HEK293 (cell line): ENCODE measurements around the gene ZSCAN26.

Experiments
- AEBP2 ChIP-seq: fragments of 450-650 bp; formaldehyde crosslinking; IDR thresholded peaks from 2 replicates; pipeline ENCODE4 v1.5.1; 2016; ENCODE audit warnings: missing biosample characterization, missing genetic modification characterization, borderline replicate concordance
- GLIS1 ChIP-seq: fragments of 450-650 bp; formaldehyde crosslinking; IDR thresholded peaks from 2 replicates; pipeline ENCODE4 v1.5.1; 2016; ENCODE audit warnings: missing biosample characterization, missing genetic modification characterization
- HOXA7 ChIP-seq: sonication (generic); formaldehyde crosslinking; IDR thresholded peaks from 2 replicates; pipeline ENCODE4 v1.8.1; 2022; ENCODE audit warnings: missing genetic modification reagents, borderline replicate concordance
- INSM2 ChIP-seq: fragments of 450-650 bp; formaldehyde crosslinking; IDR thresholded peaks from 2 replicates; pipeline ENCODE4 v1.5.1; 2016; ENCODE audit warnings: missing biosample characterization, missing genetic modification characterization
- PRDM2 ChIP-seq: fragments of 450-650 bp; formaldehyde crosslinking; IDR thresholded peaks from 2 replicates; pipeline ENCODE4 v1.5.1; 2016; ENCODE audit warnings: missing biosample characterization, missing genetic modification characterization, borderline replicate concordance
- YY1 ChIP-seq: fragments of 450-650 bp; formaldehyde crosslinking; IDR thresholded peaks from 2 replicates; pipeline ENCODE4 v1.5.1; 2018; ENCODE audit warnings: missing biosample characterization, missing genetic modification characterization
- ZFHX2 ChIP-seq: fragments of 450-650 bp; formaldehyde crosslinking; conservative IDR thresholded peaks from 2 replicates; pipeline ENCODE4 v1.5.1; 2016; ENCODE audit warnings: missing biosample characterization, missing genetic modification characterization
- ZNF146 ChIP-seq: fragments of 450-650 bp; formaldehyde crosslinking; IDR thresholded peaks from 2 replicates; pipeline ENCODE4 v1.5.1; 2016; ENCODE audit warnings: missing biosample characterization, missing genetic modification characterization
- ZNF18 ChIP-seq: fragments of 450-650 bp; formaldehyde crosslinking; IDR thresholded peaks from 2 replicates; pipeline ENCODE4 v1.5.1; 2016; ENCODE audit warnings: missing biosample characterization, missing genetic modification characterization
- ZNF488 ChIP-seq: fragments of 450-650 bp; formaldehyde crosslinking; IDR thresholded peaks from 2 replicates; pipeline ENCODE4 v1.5.1; 2016; ENCODE audit warnings: missing biosample characterization, missing genetic modification characterization
- ZNF510 ChIP-seq: fragments of 450-650 bp; formaldehyde crosslinking; IDR thresholded peaks from 2 replicates; pipeline ENCODE4 v1.5.1; 2018; ENCODE audit warnings: mild to moderate bottlenecking, missing genetic modification characterization, missing biosample characterization; ENCODE audit not compliant: insufficient replicate concordance
- ZNF514 ChIP-seq: fragments of 450-650 bp; formaldehyde crosslinking; IDR thresholded peaks from 2 replicates; pipeline ENCODE4 v1.5.1; 2016; ENCODE audit warnings: missing biosample characterization, missing genetic modification characterization
- ZNF549 ChIP-seq: fragments of 450-650 bp; IDR thresholded peaks from 2 replicates; pipeline ENCODE4 v1.5.1; 2018; ENCODE audit warnings: missing biosample characterization, missing genetic modification characterization, mild to moderate bottlenecking, inconsistent platforms, moderate library complexity
- ZNF623 ChIP-seq: fragments of 450-650 bp; formaldehyde crosslinking; IDR thresholded peaks from 2 replicates; pipeline ENCODE4 v1.5.1; 2016; ENCODE audit warnings: missing biosample characterization, missing genetic modification characterization
- ZNF629 ChIP-seq: fragments of 450-650 bp; formaldehyde crosslinking; IDR thresholded peaks from 2 replicates; pipeline ENCODE4 v1.5.1; 2017; ENCODE audit warnings: missing biosample characterization, missing genetic modification characterization
- ZNF843 ChIP-seq: fragments of 450-650 bp; formaldehyde crosslinking; IDR thresholded peaks from 2 replicates; pipeline ENCODE4 v1.5.1; 2016; ENCODE audit warnings: missing biosample characterization, missing genetic modification characterization
- TF ChIP-seq, protein P1 (sequence below): fragments of 450-650 bp; formaldehyde crosslinking; conservative IDR thresholded peaks from 2 replicates; pipeline ENCODE4 v1.5.1; 2016; ENCODE audit warnings: low read depth, missing biosample characterization, missing genetic modification characterization

ZSCAN26 gene

GRCh38 chr6:28266962-28267694 is at the start of gene ZSCAN26 (continued):
- peak; percentile 68 for TF ChIP-seq ZNF629 (tag by site-specific recombination)
- no peak for TF ChIP-seq AEBP2 (tag by site-specific recombination)
- TF ChIP-seq ZNF514 (tag by site-specific recombination), result no peak
- TF ChIP-seq ZNF488 (tag by site-specific recombination), result no peak
- TF ChIP-seq PRDM2, result no peak
- TF ChIP-seq YY1, result peak; percentile 73; the same call in 1 of the 2 replicates
- TF ChIP-seq ZNF549 (tag by site-specific recombination), result no peak
- no peak for TF ChIP-seq GLIS1 (tag by site-specific recombination)
- TF ChIP-seq ZNF843 (tag by site-specific recombination), result 0 out of 2 replicates have a peak, but pooled peaks have one; percentile 33
- TF ChIP-seq ZFHX2 (tag by site-specific recombination), result peak; percentile 51
- TF ChIP-seq, protein P1, sequence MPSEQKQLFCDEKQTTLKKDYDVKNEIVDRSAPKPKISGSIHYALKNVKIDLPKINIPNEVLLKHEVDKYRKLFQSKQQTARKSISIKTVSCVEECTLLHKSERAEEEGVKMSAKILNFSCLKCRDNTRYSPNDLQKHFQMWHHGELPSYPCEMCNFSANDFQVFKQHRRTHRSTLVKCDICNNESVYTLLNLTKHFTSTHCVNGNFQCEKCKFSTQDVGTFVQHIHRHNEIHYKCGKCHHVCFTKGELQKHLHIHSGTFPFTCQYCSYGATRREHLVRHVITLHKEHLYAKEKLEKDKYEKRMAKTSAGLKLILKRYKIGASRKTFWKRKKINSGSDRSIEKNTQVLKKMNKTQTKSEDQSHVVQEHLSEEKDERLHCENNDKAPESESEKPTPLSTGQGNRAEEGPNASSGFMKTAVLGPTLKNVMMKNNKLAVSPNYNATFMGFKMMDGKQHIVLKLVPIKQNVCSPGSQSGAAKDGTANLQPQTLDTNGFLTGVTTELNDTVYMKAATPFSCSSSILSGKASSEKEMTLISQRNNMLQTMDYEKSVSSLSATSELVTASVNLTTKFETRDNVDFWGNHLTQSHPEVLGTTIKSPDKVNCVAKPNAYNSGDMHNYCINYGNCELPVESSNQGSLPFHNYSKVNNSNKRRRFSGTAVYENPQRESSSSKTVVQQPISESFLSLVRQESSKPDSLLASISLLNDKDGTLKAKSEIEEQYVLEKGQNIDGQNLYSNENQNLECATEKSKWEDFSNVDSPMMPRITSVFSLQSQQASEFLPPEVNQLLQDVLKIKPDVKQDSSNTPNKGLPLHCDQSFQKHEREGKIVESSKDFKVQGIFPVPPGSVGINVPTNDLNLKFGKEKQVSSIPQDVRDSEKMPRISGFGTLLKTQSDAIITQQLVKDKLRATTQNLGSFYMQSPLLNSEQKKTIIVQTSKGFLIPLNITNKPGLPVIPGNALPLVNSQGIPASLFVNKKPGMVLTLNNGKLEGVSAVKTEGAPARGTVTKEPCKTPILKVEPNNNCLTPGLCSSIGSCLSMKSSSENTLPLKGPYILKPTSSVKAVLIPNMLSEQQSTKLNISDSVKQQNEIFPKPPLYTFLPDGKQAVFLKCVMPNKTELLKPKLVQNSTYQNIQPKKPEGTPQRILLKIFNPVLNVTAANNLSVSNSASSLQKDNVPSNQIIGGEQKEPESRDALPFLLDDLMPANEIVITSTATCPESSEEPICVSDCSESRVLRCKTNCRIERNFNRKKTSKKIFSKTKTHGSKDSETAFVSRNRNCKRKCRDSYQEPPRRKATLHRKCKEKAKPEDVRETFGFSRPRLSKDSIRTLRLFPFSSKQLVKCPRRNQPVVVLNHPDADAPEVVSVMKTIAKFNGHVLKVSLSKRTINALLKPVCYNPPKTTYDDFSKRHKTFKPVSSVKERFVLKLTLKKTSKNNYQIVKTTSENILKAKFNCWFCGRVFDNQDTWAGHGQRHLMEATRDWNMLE, result peak; percentile 58; the same call in 1 of the 2 replicates
- TF ChIP-seq ZNF146, result no peak
- no peak for TF ChIP-seq ZNF510
- no peak for TF ChIP-seq ZNF623
- TF ChIP-seq INSM2 (tag by site-specific recombination), result peak; percentile 74
- TF ChIP-seq HOXA7 (CRISPR knock-in tag), result no peak
- 0 out of 2 replicates have a peak, but pooled peaks have one; percentile 19 for TF ChIP-seq ZNF18
